Measurements from ENCODE around the gene C11orf54.
A peak's percentile ranks its signal among the peaks of the same experiment; 100 is the strongest.

C11orf54 gene

DNA sequence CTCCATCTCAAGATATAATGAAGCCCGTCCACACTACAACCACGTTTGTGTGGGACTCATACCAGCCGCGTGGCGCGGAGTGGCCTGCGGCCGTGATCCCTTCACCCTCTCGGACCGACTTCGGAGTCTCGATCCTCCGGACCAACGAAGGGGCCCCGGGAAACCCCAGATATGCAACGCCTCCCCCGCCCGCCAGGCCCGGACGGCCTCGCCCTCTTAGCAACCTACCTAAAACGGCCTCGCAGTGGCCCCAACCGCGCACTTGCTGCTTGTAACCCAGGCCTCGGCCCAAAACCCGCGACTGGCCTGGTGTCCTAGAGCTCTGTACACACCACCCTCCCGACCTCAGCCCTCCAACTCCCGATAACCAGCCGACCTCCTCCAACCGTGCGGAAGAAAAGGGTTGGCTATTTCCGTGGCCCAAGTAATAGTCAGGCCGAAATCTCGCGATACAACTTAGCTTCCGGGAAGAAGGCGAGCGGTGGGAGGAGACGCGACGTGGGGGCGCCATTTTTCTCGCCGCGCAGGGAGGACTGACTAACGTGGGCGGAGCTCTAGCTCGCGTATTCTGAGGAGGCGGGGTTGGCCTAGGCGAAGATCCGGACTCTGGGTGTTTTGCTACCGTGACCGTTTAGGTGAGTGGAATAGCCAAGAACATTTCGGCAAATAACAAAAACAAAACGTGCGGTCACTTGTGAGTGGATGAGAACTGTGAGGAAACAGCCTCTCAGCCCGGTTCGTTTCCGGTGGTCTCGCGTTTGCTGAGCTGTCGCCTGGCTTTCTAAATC, at the start of gene C11orf54, which contains the start of gene TAF1D:
Gene C11orf54 (plus strand): TSS at position 579 of the 788 bp plus-strand sequence. CDS start 5,722 bp downstream, outside the sequence.
Gene TAF1D (minus strand): TSS at position 402 of the 788 bp plus-strand sequence. CDS start 2,191 bp downstream, outside the sequence.
- DNase-seq = peak; percentile 99

DNA sequence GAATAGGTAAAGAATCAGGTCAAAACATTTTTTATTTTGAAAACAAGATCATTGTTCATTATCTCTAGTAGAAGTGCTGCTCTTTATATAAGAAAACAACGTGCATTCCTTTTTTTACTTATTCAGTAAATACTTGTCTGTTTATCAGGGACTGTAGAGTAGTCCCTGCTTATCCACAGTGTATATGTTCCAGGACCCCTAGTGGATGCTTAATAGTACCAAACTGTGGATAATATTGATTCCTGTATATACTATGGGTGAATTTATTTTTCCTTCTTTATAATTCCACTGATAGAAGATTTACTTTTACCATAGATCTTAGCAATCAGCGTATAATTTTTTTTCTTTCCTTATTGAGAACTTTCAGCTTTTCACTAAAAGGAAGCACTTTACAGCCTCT, 47.4 kb upstream of the C11orf54 start:
- DNase-seq = no peak

DNA sequence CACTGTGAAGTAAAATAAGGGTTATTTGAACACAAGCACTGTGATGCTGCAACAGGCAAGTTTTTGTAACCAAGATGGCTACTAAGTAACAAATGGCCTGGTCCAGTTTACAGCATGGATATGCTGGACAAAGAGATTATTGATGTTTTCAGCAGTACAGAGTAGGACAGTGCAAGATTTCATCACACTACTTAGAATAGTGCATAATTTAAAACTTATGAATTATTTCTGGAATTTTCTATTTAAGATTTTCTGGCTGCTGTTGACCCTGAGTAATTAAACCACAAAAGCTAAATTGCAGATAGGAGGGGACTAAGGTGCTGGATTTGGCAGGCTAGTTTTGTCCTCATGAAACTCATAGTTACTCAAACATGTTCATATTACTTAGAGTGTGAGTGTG, 46.9 kb upstream of the C11orf54 start:
- no peak for DNase-seq

DNA sequence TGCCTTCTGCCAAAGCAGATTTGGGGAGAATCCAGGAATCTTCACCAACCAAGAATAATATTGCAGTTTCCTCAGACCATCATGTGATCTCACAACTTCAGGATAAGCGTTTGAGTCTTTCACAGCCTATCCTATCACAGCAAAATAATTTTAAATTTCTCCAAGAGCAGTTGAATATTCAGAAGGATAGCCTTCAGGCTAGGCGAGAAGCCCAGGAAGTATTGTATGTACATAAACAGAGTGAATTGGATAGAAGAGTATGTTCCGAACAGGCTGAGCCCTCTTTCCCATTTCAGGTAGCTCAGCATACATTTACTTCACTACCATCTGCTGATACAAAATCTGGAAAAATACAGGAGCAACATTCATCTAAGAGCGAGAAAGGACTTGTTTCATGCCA, 43.9 kb upstream of the C11orf54 start:
- DNase-seq = no peak

DNA sequence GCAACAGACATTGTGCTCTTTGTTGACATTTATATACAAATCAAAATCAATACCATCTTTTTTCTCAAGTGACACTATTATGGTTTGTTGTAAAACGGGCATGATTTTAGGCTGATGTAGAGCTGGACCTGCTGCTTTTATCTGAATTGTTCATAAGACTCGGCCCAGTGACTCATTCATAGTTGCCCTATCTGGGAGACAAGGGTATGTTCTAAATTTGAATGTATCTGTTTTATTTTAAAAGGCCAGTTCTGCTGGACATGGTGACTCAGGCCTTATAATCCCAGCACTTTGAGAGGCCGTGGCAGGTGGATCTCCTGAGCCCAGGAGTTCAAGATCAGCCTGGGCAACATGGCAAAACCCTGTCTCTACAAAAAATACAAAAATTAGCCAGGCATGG, 40.6 kb upstream of the C11orf54 start:
- DNase-seq = no peak

DNA sequence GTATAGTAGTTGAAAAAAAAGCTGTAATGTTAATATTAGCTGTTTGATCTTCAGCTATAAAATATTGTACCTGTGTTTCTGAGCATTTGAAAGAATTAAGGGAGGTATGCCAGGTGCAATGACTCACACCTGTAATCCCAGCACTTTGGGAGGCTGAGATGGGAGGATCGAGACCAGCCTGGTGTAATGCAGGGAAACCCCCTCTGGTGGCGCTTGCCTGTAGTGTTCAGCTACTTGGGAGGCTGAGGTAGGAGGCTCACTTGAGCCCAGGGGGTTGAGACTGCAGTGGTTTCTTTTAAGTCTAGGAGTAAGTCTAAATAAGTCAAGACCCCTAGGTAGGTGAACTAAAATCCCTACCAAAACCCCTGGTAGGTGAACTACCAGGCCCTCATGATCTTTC, 37.2 kb upstream of the C11orf54 start:
- DNase-seq = peak; percentile 10

DNA sequence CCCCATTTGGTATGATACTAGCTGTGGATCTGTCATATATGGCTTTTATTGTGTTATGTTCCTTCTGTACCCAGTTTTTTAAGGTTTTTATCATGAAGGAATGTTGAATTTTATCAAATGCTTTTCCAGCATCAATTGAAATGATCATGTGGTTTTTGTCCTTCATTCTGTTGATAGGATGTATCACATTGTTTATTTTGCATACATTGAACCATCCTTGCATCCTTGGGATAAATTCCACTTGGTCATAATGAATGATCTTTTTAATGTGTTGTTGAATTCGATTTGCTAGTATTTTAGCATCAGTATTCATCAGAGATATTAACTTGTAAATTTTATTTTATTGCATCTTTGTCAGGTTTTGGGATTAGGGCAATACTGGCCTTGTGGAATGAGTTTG, 31.2 kb upstream of the C11orf54 start:
- DNase-seq = no peak

DNA sequence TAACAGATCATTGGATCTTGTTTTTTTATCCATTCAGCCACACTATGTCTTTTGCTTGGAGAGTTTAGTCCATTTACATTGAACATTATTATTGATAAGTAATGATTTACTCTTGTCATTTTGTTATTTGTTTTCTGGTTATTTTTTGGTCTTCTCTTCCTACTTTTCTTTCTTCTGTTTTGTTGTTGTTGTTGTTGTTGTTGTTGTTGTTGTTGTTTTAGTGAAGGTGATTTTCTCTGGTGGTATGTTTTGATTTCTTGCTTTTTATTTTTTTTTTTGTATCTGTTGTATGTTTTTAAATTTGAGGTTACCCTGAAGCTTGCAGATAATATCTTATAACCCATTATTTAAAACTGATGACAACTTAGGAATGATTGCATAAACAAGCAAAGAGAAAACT, 28.8 kb upstream of the C11orf54 start:
- DNase-seq = no peak

DNA sequence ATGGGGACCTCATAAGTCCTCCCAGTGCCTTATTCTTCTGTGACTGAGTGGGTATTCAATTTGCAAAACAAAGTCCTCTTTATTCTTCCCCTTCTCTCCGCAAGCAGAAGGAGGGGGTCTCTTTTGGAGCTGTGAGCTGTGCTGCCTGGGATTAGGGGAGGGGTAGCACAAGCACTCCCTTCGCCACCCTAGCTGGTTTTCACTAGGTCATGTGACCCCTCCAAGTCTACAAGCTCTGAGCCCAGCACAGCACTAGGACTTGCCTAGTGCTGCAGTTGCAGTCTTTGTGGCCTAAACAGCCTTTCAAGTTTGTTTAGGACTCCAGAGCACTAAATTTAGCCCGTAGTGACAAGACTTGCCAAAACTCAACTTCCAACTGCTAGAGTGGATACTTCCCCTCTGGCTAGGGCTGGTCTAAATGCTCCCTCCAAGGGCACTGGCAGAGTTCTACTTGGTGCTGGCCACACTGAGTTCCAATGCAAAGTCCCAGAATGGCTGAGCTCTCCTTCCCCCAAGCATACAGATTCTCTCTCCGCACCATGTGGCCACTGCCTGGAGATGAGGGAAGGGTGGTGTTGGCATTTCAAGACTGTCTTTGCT, 25.6 kb upstream of the C11orf54 start:
- DNase-seq = no peak

DNA sequence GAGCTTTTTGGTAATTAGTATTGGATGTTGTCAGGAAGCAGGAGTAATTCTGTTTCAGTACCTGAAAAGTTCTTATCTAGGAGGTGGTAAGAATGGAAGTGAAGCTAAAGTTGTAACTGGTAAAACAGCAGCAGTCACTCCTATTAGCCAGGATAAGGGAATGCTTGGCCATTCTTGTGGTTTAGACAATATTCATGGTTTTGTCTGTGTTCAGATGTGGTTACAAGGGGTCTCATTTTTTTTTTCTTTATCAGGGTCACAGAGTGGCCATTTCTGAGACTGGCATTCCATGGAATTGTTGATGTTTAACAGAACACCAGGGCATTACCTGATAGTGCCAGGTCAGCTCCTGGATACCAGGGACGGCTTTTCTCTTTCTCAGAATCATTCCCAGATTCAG, 24.0 kb upstream of the C11orf54 start:
- DNase-seq = no peak

DNA sequence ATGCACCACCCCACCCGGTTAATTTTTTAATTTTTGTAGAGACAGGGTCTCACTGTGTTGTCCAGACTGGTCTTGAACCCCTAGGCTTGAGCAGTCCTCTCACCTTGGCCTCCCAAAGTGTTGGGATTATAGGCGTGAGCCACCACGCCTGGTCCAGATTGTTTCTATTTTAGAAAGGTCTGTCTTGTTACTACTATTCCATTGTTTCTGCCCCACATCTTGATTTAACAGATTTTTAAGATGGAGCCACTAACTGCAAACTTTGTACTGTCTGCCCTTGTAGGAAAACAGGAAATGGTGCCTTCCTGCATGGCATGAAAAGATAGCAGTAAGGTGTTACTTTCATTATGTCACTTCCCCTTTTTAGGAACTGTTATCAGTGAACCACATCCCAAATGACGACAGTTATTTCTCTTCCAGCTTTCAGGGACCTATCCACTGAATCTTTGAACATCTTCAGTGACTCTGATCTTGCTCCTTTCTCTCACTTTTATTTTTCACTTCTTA, 23.4 kb upstream of the C11orf54 start:
- peak; percentile 38 for DNase-seq

DNA sequence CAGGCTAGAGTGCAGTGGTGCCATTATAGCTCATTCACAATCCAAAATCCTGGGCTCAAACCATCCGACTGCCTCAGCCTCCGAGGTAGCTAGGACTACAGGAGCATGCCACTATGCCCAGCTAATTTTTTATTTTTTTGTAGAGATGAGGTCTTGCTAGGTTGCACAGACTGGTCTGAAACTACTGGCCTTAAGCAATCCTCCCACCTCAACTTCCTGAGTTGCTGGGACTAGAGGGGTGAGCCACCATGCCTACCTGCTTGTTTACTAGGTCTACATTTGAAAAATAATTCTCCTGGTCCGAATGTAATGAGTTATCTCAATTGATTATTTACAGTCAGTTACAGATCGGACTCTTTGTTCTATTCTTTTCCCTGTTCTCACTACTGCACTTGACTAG, 22.2 kb upstream of the C11orf54 start:
- no peak for DNase-seq

DNA sequence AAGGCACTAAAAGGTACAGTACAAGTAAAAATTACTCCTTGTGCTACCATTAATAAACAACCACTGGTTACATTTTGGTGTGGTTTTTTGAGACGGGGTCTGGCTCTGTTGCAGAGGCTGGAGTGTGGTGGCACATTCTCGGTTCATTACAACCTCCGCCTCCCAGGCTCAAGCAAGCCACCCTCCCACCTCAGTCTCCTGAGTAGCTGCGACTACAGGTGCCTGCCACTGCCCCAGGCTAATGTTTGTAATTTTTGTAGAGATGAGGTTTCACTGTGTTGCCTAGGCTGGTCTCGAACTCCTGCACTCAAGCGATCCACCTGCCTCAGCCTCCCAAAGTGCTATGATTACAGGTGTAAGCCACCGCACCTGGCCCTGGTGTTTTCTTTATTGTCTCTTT, 20.9 kb upstream of the C11orf54 start:
- no peak for DNase-seq

DNA sequence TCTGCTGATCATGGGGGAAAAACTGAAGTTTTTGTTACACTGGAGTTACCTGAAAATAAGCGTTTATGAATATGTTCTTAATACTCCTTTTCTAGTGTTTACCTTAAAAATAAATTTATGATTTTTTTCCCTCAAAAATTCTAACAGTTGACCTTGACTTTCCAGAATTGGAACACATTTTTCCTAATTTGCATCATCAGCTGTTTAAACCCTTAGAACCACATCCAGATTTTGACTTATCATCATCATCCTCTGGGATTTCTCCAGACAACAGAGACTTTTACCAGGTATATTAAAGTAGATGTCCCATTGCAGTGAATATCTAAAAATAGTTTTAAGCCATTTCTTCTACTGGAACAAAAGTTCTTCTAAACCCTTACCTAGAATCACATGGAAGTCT, 17.4 kb upstream of the C11orf54 start:
- no peak for DNase-seq

DNA sequence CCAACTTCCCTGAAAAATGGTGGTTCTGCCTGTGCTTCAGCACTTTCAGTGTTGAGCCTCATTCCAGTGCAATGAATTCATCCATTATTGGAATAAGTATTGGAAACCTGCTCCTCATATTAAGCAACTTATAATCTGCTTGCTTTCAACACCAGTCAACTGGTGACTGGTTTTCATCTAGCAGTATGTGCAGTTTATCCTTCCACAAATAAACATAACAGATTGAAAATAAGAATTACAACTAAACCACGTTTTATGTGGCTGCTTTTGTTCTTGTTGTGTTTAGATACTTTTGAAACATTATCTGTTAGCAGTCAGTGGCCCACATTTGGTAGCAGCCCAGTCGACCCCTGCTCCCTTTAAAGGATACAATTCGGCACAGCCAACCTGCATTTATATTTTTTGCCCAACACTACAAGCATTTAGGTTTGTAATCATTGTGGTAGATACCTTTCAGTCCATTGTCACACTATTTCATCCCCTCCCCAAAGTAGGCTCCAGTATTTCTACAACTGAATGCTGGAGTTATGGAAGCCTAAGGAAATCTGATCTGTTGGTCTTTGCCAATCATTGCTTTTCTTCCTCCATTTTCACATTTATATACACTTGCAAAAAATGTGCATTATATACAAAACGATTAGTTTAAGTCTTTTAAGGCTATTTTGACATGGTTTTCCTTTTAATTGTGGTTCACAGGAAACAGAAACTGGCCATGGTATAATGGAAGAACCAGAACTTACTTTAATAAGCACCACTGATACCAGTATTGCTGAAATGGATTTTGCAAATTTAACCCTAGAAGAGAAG, 13.3 kb upstream of the C11orf54 start:
- DNase-seq = peak; percentile 39

DNA sequence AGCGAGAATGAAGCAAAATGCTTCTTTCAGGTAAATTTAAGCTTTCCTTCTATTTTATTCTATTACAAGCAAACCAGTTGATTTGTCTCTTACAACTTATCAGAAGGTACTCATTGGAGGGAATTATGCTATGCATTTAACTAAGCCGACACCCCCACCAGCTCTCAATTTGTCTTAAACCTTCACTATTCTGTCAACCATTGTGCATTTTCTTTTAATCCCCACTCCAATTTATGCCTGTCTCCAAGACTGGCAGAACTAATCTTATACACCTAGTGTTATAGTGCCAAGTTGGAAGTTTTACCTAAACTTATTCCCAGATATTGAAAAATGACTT, 12.7 kb upstream of the C11orf54 start:
- DNase-seq = peak; percentile 28

DNA sequence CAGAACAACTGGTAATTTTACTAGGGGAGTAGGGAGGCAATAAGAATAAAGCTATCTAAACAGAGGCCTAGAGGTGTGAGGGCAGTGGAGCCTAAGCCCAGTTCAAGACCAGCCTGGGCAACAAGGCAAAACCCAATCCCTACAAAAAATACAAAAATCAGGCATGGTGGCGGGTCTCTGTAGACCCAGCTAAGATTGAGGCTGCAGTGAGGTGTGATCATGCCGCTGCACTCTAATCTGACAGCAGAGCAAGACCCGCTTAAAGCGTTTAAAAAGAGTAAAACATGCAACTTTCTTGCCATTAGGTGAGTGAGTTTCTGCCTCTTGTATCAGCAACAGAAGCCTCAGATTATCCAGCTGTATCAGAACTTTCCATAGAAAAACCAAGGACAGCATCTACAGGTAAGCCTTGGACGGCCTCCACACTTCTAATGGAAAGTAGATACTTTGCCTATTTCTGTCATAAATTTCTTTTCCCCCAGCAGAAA, 12.3 kb upstream of the C11orf54 start:
- peak; percentile 33 for DNase-seq

DNA sequence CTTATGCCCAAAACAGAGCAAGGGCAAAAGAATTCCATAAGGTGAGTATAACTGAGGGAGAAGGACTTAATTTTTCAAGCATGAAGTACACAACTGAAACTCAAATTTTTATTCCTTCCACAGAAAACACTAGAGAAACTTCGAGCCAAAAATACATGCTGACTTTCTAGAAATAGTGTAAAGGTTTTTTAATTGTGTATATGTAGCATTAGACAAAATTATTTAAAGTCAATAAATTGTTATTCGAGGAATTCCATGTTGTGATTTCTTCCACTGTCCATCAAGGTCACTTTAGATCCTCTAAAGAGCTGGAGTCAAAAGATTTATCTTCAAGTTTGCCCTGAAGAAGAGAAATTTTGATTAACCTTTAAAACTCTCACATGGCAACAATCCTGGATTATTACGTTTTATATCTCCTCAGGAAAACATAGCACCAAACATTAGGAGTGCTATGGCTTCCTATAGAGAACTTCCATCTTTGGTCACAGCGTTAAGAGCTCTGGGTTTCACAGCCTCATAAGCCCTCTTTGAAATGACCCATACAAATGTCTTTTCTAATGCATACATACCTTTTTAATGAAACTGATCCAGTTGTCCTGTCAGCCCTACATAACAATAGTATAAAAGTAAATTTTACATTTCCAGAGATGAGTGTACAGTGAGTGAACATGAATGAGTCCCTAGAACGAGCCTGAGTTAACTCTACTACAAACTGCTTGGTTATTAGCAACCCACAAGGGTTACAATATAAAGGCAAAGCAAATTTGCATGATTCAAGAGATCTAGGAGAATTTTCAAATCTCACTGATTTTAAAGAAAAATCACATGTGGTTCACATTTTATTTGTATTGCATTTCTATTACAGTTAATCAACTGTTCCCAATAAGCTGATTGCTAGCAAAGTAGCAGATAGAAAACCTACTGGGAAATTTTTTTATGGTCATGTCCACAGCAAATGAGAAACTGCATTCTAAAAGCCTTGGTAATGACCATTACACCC, 11.1 kb upstream of the C11orf54 start:
- no peak for DNase-seq

DNA sequence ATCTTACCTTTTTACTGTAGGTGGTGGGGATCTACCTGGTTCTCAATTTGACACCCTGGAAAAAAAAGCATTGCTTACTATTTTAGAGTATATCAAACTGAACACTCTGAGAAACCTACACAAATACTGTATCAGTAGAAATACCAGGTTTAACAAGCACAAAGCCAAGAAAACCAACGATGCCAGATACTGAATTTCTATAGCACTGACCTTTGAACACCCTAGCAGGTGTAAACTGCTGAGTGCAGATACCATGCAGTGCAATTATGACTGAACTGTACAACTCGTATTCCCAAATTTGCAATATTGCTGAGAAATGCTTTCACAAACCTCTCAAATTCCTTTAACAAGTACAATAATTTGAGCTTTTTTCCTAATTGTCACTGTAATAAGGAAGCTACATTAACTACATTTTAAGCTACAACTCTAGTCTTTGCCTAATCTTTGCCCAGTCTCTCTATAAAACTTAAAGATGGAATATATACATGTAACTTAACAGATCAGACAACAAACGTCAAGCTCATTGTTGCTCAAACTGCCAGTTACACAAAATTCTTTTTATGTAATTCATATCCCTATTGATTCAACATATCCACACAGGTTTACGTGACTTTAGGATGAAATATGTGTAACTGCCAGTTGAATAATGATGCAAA, 9.1 kb upstream of the C11orf54 start:
- DNase-seq = no peak

DNA sequence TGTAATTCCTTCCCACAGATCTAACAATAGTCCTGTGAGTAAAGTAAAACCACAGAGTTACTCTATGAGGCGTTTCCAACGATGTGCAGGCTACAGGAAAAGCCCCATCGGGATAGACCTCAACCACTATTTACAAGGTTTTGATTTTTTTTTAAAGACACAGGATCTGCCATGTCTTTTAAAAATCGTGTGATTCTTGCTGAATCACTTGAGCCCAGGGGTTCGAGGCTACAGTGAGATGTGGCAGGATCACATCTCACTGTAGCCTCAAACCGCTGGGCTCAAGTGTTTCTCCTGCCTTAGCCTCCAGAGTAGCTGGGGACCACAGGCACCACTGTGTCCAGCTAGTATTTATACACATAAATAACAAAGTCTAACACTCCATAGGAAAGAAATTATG, 8.0 kb upstream of the C11orf54 start:
- no peak for DNase-seq

DNA sequence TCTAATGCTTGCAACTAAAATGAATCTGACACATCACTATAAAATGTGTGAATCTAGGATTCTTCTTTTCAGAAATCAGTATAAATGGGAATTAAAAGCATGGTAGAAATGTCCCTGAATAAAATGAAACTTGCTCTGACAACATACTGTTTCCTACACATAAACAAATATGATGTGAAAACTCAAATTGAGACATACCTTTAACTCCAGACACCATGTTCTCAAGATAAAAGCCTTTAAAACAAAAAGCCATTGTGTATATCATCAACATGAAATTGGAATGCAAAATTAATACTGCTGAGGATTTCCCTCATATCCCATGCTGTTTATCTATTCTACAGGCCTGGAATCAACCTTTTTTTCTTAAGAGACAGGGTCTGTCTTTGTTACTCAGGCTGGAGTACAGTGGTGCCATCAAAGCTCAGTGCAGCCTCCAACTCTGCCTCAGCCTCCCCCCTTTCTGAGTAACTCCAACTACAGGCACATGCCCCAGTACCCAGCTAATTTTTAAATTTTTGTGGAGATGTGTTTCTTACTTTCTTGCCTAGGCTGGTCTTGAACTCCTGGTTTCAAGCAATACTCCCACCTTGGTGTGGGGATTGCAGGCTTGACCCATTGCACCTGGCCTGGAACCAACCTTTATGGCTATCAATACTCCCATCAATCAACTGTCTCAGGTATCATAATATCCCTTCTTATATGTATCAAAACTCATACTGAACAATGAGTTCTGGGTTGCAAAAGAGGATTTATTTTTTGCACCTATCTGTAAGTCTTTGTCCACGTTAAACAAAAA, 6.8 kb upstream of the C11orf54 start:
- no peak for DNase-seq

All from activated CD4-positive, alpha-beta T cell treated with anti-CD3 and anti-CD28 coated beads, Interleukin-2, Interleukin-6, amounts not matched to agents 100 ng/mL and 50 ng/mL, durations not matched to agents 16 hours and 8 hours (primary cell).